Spleen (tissue), 11 donors: ENCODE data around the gene FN3K. TPM values are rescaled to one million over a fixed set of nuclear protein-coding genes. Genes with fewer than 3 reads are reported as not detected.

Source experiments
- DNase-seq: peaks from one replicate; pipeline ENCODE4 v3.0.0-alpha.2; 2020
- H3K27ac ChIP-seq, 8 donors: fragments of 200-600 bp; sonication (generic) in 7 of 8; 1 replicate in 4 of 8; 2 replicates in 4 of 8; pipeline versions ENCODE4 v1.5.0 to v1.8.0; 2016 to 2021; ENCODE audit warnings: inconsistent platforms in 4 of 8, mild to moderate bottlenecking in 4 of 8, moderate library complexity in 1 of 8
- H3K27me3 ChIP-seq, 7 donors: fragments of 200-600 bp; sonication (generic) in 6 of 7; replicated peaks in 1 of 7; 1 replicate in 4 of 7; 2 replicates in 3 of 7; pipeline versions ENCODE4 v1.5.0 to v1.8.0; 2016 to 2021; ENCODE audit warnings: inconsistent platforms in 3 of 7, mild to moderate bottlenecking in 1 of 7
- H3K36me3 ChIP-seq, 6 donors: fragments of 200-600 bp; sonication (generic) in 5 of 6; 1 replicate in 4 of 6; 2 replicates in 2 of 6; pipeline versions ENCODE4 v1.5.0 to v1.8.0; 2016 to 2021; ENCODE audit warnings: inconsistent platforms in 2 of 6
- H3K4me1 ChIP-seq, 6 donors: fragments of 200-600 bp; sonication (generic) in 5 of 6; 1 replicate in 3 of 6; 2 replicates in 3 of 6; pipeline versions ENCODE4 v1.5.0 to v1.8.0; 2016 to 2021; ENCODE audit warnings: inconsistent platforms in 3 of 6
- H3K4me3 ChIP-seq, 8 donors: fragments of 200-600 bp; sonication (generic) in 7 of 8; 1 replicate in 4 of 8; 2 replicates in 4 of 8; pipeline versions ENCODE4 v1.5.0 to v1.8.0; 2016 to 2021; ENCODE audit warnings: inconsistent platforms in 4 of 8, mild to moderate bottlenecking in 4 of 8, moderate library complexity in 2 of 8
- H3K9me3 ChIP-seq, 8 donors: fragments of 200-600 bp; sonication (generic) in 7 of 8; 1 replicate in 4 of 8; 2 replicates in 4 of 8; pipeline versions ENCODE4 v1.5.0 to v1.8.0; 2016 to 2021; ENCODE audit warnings: inconsistent platforms in 4 of 8
- POLR2A ChIP-seq, 3 donors: fragments of 450-650 bp; IDR thresholded peaks; one replicate each; pipeline ENCODE4 v1.5.1; 2017; ENCODE audit warnings: antibody characterized with exemption in 3 of 3, mild to moderate bottlenecking in 1 of 3
- POLR2AphosphoS5 ChIP-seq, 3 donors: sonication (generic); formaldehyde crosslinking; IDR thresholded peaks; one replicate each; pipeline ENCODE4 v1.5.1; 2017; ENCODE audit warnings: antibody characterized with exemption in 3 of 3
- WGBS, 5 donors: extraction: QIAGEN DNeasy Blood & Tissue Kit in 3 of 5; methylation state at CpG; one replicate each; pipeline versions ENCODE4 v1.1.5 to v1.1.7; 2013 to 2018; 5-methylcytosine and 5-hydroxymethylcytosine counted together
- intact Hi-C: fragments of 100-400 bp; cut with DNase I; formaldehyde crosslinking; loops from one replicate; pipeline ENCODE4 v1.15.0; 2023; ENCODE audit warnings: low total_unique reads
- polyA plus RNA-seq, 3 donors: library from polyadenylated mRNA; stranded (reverse); fragments of 200-250 nt; gene quantifications; one replicate each; pipeline ENCODE4 v1.2.1, GENCODE V29; 2013
- total RNA-seq, 7 donors: library from RNA; depleted of rRNA in 3 of 7; stranded (reverse); fragments of >200 nt in 3 of 7; fragmentation: NEBNext Ultra II Directional in 4 of 7; extraction: Animal tissue kit (Norgen Biotek cat#: 25700) in 4 of 7; gene quantifications; one replicate each; pipeline versions ENCODE4 v1.1.0 to v1.2.1, GENCODE V29; 2016 to 2021
- TF ChIP-seq, protein P1 (sequence below), 11 experiments: fragments of 200-600 bp in 7 of 11; fragments of 450-650 bp in 4 of 11; sonication (generic) in 4 of 11; IDR thresholded peaks in 8 of 11; conservative IDR thresholded peaks in 3 of 11; 1 replicate in 7 of 11; 2 replicates in 4 of 11; pipeline versions ENCODE4 v1.4.0 to v1.8.0; 2016 to 2021; ENCODE audit warnings: antibody characterized with exemption in 11 of 11, inconsistent platforms in 4 of 11, mild to moderate bottlenecking in 1 of 11
- donor health status: healthy with polysubstance abuse.
- donor health status: DM: no; HTN: no; CAD: no; lungs with moderate emphysema.
- donor health status: DM: no; HTN: no; CAD: no.
- donor health status: Bipolar disorder and iron deficiency.
- donor health status: healthy.
- donor health status: DM: no; HTN: no; CAD: no.
- donor health status: DM: yes; HTN: yes; CAD: no.

Gene FN3K
- total and polyA plus RNA-seq, 10 donors, result 1.4 to 14.1 (median 6.3) TPM

- Histone ChIP-seq H3K36me3 (peaks cover 0 to 30% (median 13%) of the 10 kb centered on the region in 6 donors), H3K27me3 (no peaks in the 10 kb centered on the region), H3K27ac (no peak overlapping the region), H3K9me3 (peaks cover 0 to 39% (median 30%) of the 10 kb centered on the region in 8 donors), H3K4me3 (no peak overlapping the region), H3K4me1 (peaks cover 0 to 4% (median 0%) of the 10 kb centered on the region in 6 donors)
- intact Hi-C loops, result no loop called here
- TF ChIP-seq, protein P1, sequence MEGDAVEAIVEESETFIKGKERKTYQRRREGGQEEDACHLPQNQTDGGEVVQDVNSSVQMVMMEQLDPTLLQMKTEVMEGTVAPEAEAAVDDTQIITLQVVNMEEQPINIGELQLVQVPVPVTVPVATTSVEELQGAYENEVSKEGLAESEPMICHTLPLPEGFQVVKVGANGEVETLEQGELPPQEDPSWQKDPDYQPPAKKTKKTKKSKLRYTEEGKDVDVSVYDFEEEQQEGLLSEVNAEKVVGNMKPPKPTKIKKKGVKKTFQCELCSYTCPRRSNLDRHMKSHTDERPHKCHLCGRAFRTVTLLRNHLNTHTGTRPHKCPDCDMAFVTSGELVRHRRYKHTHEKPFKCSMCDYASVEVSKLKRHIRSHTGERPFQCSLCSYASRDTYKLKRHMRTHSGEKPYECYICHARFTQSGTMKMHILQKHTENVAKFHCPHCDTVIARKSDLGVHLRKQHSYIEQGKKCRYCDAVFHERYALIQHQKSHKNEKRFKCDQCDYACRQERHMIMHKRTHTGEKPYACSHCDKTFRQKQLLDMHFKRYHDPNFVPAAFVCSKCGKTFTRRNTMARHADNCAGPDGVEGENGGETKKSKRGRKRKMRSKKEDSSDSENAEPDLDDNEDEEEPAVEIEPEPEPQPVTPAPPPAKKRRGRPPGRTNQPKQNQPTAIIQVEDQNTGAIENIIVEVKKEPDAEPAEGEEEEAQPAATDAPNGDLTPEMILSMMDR (IDR thresholded peaks at IDR 0.05 in 8 of 11, conservative IDR thresholded peaks at IDR 0.05 in 3 of 11), result no peak
- no peak for TF ChIP-seq POLR2AphosphoS5 (IDR thresholded peaks at IDR 0.05)
- no peak for TF ChIP-seq POLR2A (IDR thresholded peaks at IDR 0.05)
- WGBS, 5 donors, result 80 to 88% (median 83%) methylated on average over 8 of the region's 8 CpGs
- DNase-seq, result no peak
These were observed 10.1 kb downstream of the FN3K start for GRCh38 chr17:82745524-82745923.

DNA sequence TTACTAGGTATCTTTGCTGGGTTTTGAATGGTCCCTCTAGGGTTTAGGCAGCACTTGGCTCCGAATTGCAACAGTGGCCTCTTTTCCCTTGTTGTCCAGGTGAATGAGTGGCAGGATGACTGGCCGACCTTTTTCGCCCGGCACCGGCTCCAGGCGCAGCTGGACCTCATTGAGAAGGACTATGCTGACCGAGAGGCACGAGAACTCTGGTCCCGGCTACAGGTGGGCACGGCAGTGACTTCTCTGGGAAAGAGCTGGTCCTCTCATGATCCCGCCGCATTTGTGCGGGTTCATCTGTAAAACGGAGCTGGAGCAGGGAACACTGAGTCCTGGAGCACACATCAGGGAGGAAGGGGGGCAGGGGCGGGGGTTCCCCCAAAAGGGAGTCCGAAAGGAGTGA, 13.3 kb downstream of the FN3K start:
- no peak for DNase-seq
- Histone ChIP-seq H3K4me1 (peaks cover 10 to 18% (median 17%) of the 10 kb centered on the region in 6 donors), H3K27ac (no peak overlapping the region), H3K9me3 (peaks cover 0 to 26% (median 19%) of the 10 kb centered on the region in 8 donors), H3K36me3 (no peaks in the 10 kb centered on the region), H3K4me3 (no peak overlapping the region), H3K27me3 (no peaks in the 10 kb centered on the region)
- TF ChIP-seq POLR2AphosphoS5 (IDR thresholded peaks at IDR 0.05) (no peak), POLR2A (IDR thresholded peaks at IDR 0.05) (no peak)
- TF ChIP-seq, protein P1 (IDR thresholded peaks at IDR 0.05 in 8 of 11, conservative IDR thresholded peaks at IDR 0.05 in 3 of 11), result no peak
- 92 to 98% (median 97%) methylated on average over 16 of the region's 16 CpGs for WGBS, 5 donors
- intact Hi-C loops, result no loop called here

- WGBS, 5 donors, result 56 to 85% (median 65%) methylated on average over 39 to 40 of the region's 40 CpGs
- Histone ChIP-seq H3K9me3 (peaks cover 0 to 25% (median 19%) of the 10 kb centered on the region in 8 donors), H3K4me3 (no peak overlapping the region), H3K27ac (no peak overlapping the region), H3K4me1 (peaks cover 10 to 31% (median 20%) of the 10 kb centered on the region in 6 donors), H3K36me3 (no peaks in the 10 kb centered on the region), H3K27me3 (no peaks in the 10 kb centered on the region)
- intact Hi-C loops, result loop anchor here (10.0 kb wide), 1 partner anchor 96 kb away; no protein-coding TSS in a partner anchor
- no peak for DNase-seq
- TF ChIP-seq POLR2AphosphoS5 (IDR thresholded peaks at IDR 0.05) (no peak), POLR2A (IDR thresholded peaks at IDR 0.05) (no peak)
- TF ChIP-seq, protein P1 (IDR thresholded peaks at IDR 0.05 in 8 of 11, conservative IDR thresholded peaks at IDR 0.05 in 3 of 11), result no peak
These were observed 15.0 kb downstream of the FN3K start for GRCh38 chr17:82750241-82750908.

DNA sequence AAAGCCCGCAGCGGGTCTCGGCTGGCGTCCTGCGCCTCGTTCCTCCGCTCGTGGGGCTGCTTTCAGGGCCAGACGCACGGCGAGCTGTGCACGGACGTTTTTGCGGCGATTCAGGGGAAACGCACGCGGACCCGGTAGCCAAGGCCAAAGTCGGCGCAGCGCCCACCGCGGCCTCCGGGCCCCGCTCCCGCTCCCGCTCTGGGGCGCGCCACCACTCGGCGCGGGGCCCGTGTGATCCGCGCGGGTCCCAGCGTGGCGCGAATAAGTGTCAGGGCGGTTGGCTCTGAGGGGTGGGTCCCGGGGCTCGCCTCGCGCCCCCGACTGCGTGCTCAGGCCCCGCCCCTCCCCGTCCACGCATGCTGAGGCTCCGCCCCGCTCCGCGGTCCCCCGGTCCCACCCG, 15.8 kb downstream of the FN3K start:
- Histone ChIP-seq H3K27ac (peak overlapping the region in 5 of 8 donors; percentile 38 to 88 (median 87)), H3K4me3 (peak overlapping the region; percentile 38 to 100 (median 99)), H3K9me3 (peaks cover 0 to 18% (median 11%) of the 10 kb centered on the region in 8 donors), H3K36me3 (peaks cover 0 to 5% (median 0%) of the 10 kb centered on the region in 6 donors), H3K27me3 (no peaks in the 10 kb centered on the region), H3K4me1 (peaks cover 10 to 31% (median 20%) of the 10 kb centered on the region in 6 donors)
- TF ChIP-seq POLR2A (IDR thresholded peaks at IDR 0.05), result no peak
- TF ChIP-seq, protein P1 (IDR thresholded peaks at IDR 0.05 in 8 of 11, conservative IDR thresholded peaks at IDR 0.05 in 3 of 11), result no peak
- TF ChIP-seq POLR2AphosphoS5 (IDR thresholded peaks at IDR 0.05), result peak in 1 of 3 donors; percentile 13
- WGBS, 5 donors, result 0 to 2% (median 1%) methylated on average over 14 to 55 of the region's 56 CpGs; no CpG with 5 or more reads in 1 of the 5 donors
- intact Hi-C loops, result loop anchor here (10.0 kb wide), 1 partner anchor 96 kb away; no protein-coding TSS in a partner anchor
- DNase-seq, result no peak
